Stimulated activated CD4-positive, alpha-beta T cell treated with anti-CD3 and anti-CD28 coated beads, Interleukin-12 subunit alpha, Interleukin-12 subunit beta, amount 100 ng/mL, for 48 hours (primary cell): ENCODE measurements around the gene IL17RC.
"Not testable (repeated sequence)": the region's sequence is repeated elsewhere in the genome, so short reads cannot be mapped to it uniquely, and the experiment has no call there.

ENCODE experiments used
- DNase-seq, 3 donors: peaks; one replicate each; pipeline ENCODE4 v3.0.0-alpha.2; 2020; ENCODE audit warnings: low read depth in 2 of 3, low spot score in 1 of 3

The IL17RC gene

GRCh38 chr3:9891072-9891622 lies 25.8 kb upstream of the IL17RC start:
- DNase-seq: no peak

GRCh38 chr3:9893739-9894138 lies 23.2 kb upstream of the IL17RC start:
- no peak for DNase-seq

- not testable (repeated sequence) for DNase-seq
Measured at GRCh38 chr3:9895715-9896114, 21.2 kb upstream of the IL17RC start.

- DNase-seq: not testable (repeated sequence)
Measured at GRCh38 chr3:9896755-9897407, 20.0 kb upstream of the IL17RC start.

GRCh38 chr3:9897408-9898372 lies 19.2 kb upstream of the IL17RC start:
- no peak for DNase-seq

- no peak for DNase-seq
Measured at GRCh38 chr3:9898467-9899241, 18.2 kb upstream of the IL17RC start.

GRCh38 chr3:9899289-9899791 lies 17.6 kb upstream of the IL17RC start:
- no peak for DNase-seq

- DNase-seq: not testable (repeated sequence)
Measured at GRCh38 chr3:9900965-9901415, 15.9 kb upstream of the IL17RC start.

GRCh38 chr3:9901967-9902366 lies 14.9 kb upstream of the IL17RC start:
- DNase-seq: peak in 1 of 3 donors; percentile 43

- DNase-seq: no peak
Measured at GRCh38 chr3:9902372-9903237, 14.3 kb upstream of the IL17RC start, which contains the start of gene IL17RE. IL17RE (plus strand) TSS chr3:9902848; CDS start chr3:9902933, 85 bp downstream.

GRCh38 chr3:9903238-9903624 lies 13.7 kb upstream of the IL17RC start:
- DNase-seq: no peak

- DNase-seq: no peak
Measured at GRCh38 chr3:9903904-9904303, 13.0 kb upstream of the IL17RC start.

- no peak for DNase-seq
Measured at GRCh38 chr3:9906480-9906879, 10.4 kb upstream of the IL17RC start.

GRCh38 chr3:9908286-9908685 lies 8.6 kb upstream of the IL17RC start:
- DNase-seq: no peak

GRCh38 chr3:9909221-9910013 lies 7.5 kb upstream of the IL17RC start:
- DNase-seq: no peak

- no peak for DNase-seq
Measured at GRCh38 chr3:9911863-9912262, 5.0 kb upstream of the IL17RC start.

GRCh38 chr3:9912294-9912935 lies 4.5 kb upstream of the IL17RC start:
- DNase-seq: no peak

GRCh38 chr3:9913601-9914000 lies 3.3 kb upstream of the IL17RC start:
- no peak for DNase-seq

- no peak for DNase-seq
Measured at GRCh38 chr3:9914011-9914410, 2.9 kb upstream of the IL17RC start.
